ENCODE measurements around the gene FAM241A. TPM values are rescaled to one million over a fixed set of nuclear protein-coding genes. Genes with fewer than 3 reads are reported as not detected.
A peak's percentile ranks its signal among the peaks of the same experiment; 100 is the strongest.

The FAM241A gene
- polyA plus RNA-seq, 2 of the 4 experiments (the other 2 are of a cell fraction), result 0.67 to 2.3 TPM

DNA sequence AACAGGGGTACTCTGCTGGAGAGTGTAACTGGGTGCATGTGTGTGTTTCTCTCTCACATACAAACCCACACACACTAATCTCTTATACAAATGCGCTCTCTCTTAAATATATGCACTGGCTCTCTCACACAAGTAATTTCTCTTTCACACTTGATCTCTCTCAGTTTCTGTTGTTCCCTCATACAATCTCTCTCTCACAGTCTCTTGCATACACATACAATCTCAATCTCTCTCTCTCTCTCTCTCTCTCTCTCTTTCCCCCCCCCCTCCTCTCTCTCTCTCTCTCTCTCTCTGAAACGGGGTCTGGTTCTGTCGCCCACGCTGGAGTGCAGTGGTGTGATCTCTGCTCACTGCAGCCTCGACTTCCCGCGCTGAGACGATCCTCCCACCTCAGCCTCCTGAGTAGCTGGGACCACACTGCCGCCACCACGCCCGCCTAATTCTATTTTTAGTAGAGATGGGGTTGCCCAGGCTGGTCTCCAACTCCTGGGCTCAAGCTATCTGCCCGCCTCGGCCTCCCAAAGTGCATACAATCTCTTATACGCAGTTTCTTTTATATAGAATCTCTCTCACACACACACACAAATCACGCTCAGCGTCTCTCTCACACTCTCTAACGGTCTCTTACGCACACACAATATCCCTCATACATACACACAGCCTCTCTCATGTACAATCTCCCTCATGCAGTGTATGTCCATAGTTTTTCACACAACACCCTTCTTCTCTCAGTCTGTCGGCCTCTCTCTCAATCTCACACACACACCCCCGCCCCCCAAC lies 518 bp upstream of the FAM241A start:
- H3K4me3 ChIP-seq, result peak overlapping the region; percentile 71
- FAIRE-seq (no peak), DNase-seq (ENCODE audit: low read depth in 1 of 2, low spot score in 1 of 2) (no peak), ATAC-seq (peak in 1 of 2 experiments; percentile 24; a peak in 3 of 6 replicates)
- POLR2A ChIA-PET, result no interaction called here
- H3K4me1 ChIP-seq, result 0 out of 3 replicates have a peak, but pooled peaks cover 3% of the 10 kb centered on the region
- H3K4me2 ChIP-seq, result peak overlapping the region; percentile 63
- peak overlapping the region; percentile 26 to 69; a peak in 3 of 6 replicates for H3K27ac ChIP-seq
- 41% methylated on average over 12 of the region's 20 CpGs for WGBS (ENCODE audit: missing lambda C conversion rate)
- no peaks in the 10 kb centered on the region for H3K9me3 ChIP-seq
- TF ChIP-seq TP53 (CRISPR knock-in tag; IDR thresholded peaks at IDR 0.05) (no peak), RFX5 (IDR thresholded peaks at IDR 0.05) (no peak), TFCP2L1 (CRISPR knock-in tag; IDR thresholded peaks at IDR 0.05) (no peak), RCOR1 (IDR thresholded peaks at IDR 0.05; ENCODE audit: low read depth, low read length) (no peak), USF2 (IDR thresholded peaks at IDR 0.05) (no peak), REST (IDR thresholded peaks at IDR 0.05) (no peak), JUNB (IDR thresholded peaks at IDR 0.05) (no peak), ATOH8 (CRISPR knock-in tag; IDR thresholded peaks at IDR 0.05; ENCODE audit: low read depth) (no peak), POLR2A (IDR thresholded peaks at IDR 0.05; ENCODE audit: low read length) (no peak), ZFP36 (IDR thresholded peaks at IDR 0.05; ENCODE audit: borderline replicate concordance, partially characterized antibody) (no peak), EHMT2 (IDR thresholded peaks at IDR 0.05; ENCODE audit: low read depth) (no peak), CHD4 (IDR thresholded peaks at IDR 0.05; ENCODE audit: borderline replicate concordance) (no peak), BHLHE40 (IDR thresholded peaks at IDR 0.05; ENCODE audit: low read depth, low read length) (no peak), ZSCAN20 (CRISPR knock-in tag; IDR thresholded peaks at IDR 0.05) (no peak), RARB (CRISPR knock-in tag; IDR thresholded peaks at IDR 0.05) (no peak), CEBPB (IDR thresholded peaks at IDR 0.05) (no peak)
- TF ChIP-seq, protein P1, sequence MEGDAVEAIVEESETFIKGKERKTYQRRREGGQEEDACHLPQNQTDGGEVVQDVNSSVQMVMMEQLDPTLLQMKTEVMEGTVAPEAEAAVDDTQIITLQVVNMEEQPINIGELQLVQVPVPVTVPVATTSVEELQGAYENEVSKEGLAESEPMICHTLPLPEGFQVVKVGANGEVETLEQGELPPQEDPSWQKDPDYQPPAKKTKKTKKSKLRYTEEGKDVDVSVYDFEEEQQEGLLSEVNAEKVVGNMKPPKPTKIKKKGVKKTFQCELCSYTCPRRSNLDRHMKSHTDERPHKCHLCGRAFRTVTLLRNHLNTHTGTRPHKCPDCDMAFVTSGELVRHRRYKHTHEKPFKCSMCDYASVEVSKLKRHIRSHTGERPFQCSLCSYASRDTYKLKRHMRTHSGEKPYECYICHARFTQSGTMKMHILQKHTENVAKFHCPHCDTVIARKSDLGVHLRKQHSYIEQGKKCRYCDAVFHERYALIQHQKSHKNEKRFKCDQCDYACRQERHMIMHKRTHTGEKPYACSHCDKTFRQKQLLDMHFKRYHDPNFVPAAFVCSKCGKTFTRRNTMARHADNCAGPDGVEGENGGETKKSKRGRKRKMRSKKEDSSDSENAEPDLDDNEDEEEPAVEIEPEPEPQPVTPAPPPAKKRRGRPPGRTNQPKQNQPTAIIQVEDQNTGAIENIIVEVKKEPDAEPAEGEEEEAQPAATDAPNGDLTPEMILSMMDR (IDR thresholded peaks at IDR 0.05), result no peak
- CTCF ChIA-PET, result interaction anchor here (1.4 kb wide), 1 partner anchor 92 kb away, joined by 4 read pairs; no protein-coding TSS in a partner anchor

GRCh38 chr4:112145790-112146501 lies 692 bp downstream of the FAM241A start:
- Histone ChIP-seq H3K9me3 (no peaks in the 10 kb centered on the region), H3K27ac (peak overlapping the region; percentile 68 to 89), H3K4me1 (0 out of 3 replicates have a peak, but pooled peaks cover 3% of the 10 kb centered on the region), H3K4me3 (peak overlapping the region; percentile 71), H3K4me2 (peak overlapping the region; percentile 63)
- ATAC-seq (peak; percentile 66 to 78), DNase-seq (ENCODE audit: low read depth in 1 of 2, low spot score in 1 of 2) (peak; percentile 27 to 39), FAIRE-seq (no peak)
- 3% methylated on average over 17 of the region's 53 CpGs for WGBS (ENCODE audit: missing lambda C conversion rate)
- TF ChIP-seq CEBPB (IDR thresholded peaks at IDR 0.05) (peak; percentile 67 to 80; a peak in 3 of 4 replicates), CBX2 (IDR thresholded peaks at IDR 0.05; ENCODE audit: borderline replicate concordance, low read depth) (no peak), NFE2L2 (conservative IDR thresholded peaks at IDR 0.05; ENCODE audit: low read length) (no peak), FOSB (CRISPR knock-in tag; IDR thresholded peaks at IDR 0.05) (no peak), EHMT2 (IDR thresholded peaks at IDR 0.05; ENCODE audit: low read depth) (no peak), KDM1A (IDR thresholded peaks at IDR 0.05; ENCODE audit: low read depth) (no peak)
- POLR2A ChIA-PET, result no interaction called here
- CTCF ChIA-PET, result interaction anchor here (1.4 kb wide), 1 partner anchor 90 kb away, joined by 4 read pairs; no protein-coding TSS in a partner anchor

Data from A549 (cell line).